Panc1 (cell line): ENCODE measurements around the gene LITAFD.

Experiments used
- CTCF ChIP-seq: fragments of 450-650 bp; IDR thresholded peaks from 2 replicates; pipeline ENCODE4 v1.5.1; 2017; ENCODE audit warnings: mild to moderate bottlenecking
- POLR2AphosphoS5 ChIP-seq: IDR thresholded peaks from 2 replicates; pipeline ENCODE4 v1.6.1; 2012; ENCODE audit warnings: mild to moderate bottlenecking, low read depth, low read length, moderate library complexity
- REST ChIP-seq, 2 experiments: IDR thresholded peaks; 2 replicates each; pipeline ENCODE4 v1.6.1; 2011 to 2012; ENCODE audit warnings: low read depth in 2 of 2, control low read depth in 1 of 2, low read length in 1 of 2, mild to moderate bottlenecking in 1 of 2, moderate library complexity in 1 of 2; ENCODE audit not compliant: insufficient read depth in 1 of 2
- SIN3A ChIP-seq: IDR thresholded peaks from 2 replicates; pipeline ENCODE4 v1.6.1; 2012; ENCODE audit warnings: low read depth, mild to moderate bottlenecking, low read length, moderate library complexity, borderline replicate concordance; ENCODE audit not compliant: insufficient read depth
- TCF7L2 ChIP-seq: IDR thresholded peaks from 2 replicates; pipeline ENCODE4 v1.6.1; 2011; ENCODE audit warnings: mild to moderate bottlenecking, low read depth, low read length, inconsistent platforms

GRCh38 chr16:8914098-8914497, 31.9 kb downstream of the LITAFD start:
- TF ChIP-seq CTCF (no peak), POLR2AphosphoS5 (no peak), SIN3A (no peak), REST (IDR thresholded peaks at IDR 0.05; ENCODE audit: insufficient read depth in 1 of 2, low read depth in 2 of 2, low read length in 1 of 2) (no peak), TCF7L2 (no peak)
